DMS114 treated with DMSO at 0.1 percent for 48 hours (cell line): Measurements from ENCODE around the gene KRTAP5-9.
"Not testable (repeated sequence)": the region's sequence is repeated elsewhere in the genome, so short reads cannot be mapped to it uniquely, and the experiment has no call there.

Experiments used
- DNase-seq: peaks from one replicate; lab custom pipeline; 2025; ENCODE audit not compliant: unreplicated experiment; lab: John Stamatoyannopoulos, UW

The KRTAP5-9 gene, protein sequence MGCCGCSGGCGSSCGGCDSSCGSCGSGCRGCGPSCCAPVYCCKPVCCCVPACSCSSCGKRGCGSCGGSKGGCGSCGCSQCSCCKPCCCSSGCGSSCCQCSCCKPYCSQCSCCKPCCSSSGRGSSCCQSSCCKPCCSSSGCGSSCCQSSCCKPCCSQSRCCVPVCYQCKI

DNA sequence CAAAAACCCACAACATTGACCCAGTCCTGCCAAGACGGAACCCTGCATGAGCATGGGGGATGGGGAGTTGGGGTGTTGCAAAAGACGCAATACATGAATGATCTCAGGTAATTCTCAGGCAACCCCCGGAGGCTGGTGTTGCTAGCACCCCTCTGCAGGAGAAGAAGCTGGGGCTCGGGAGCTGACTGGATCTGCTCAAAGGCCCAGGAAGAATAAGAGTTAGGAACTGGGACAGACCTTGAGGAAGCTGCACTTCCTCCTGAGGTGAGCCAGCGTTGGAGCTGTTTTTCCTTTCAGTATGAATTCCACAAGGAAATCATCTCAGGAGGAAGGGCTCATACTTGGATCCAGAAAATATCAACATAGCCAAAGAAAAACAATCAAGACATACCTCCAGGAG is at the start of gene KRTAP5-9:
KRTAP5-9 (plus strand) TSS at position 301 of the 400 bp plus-strand sequence. CDS start 238 bp downstream, outside the sequence.
- no peak for DNase-seq

DNA sequence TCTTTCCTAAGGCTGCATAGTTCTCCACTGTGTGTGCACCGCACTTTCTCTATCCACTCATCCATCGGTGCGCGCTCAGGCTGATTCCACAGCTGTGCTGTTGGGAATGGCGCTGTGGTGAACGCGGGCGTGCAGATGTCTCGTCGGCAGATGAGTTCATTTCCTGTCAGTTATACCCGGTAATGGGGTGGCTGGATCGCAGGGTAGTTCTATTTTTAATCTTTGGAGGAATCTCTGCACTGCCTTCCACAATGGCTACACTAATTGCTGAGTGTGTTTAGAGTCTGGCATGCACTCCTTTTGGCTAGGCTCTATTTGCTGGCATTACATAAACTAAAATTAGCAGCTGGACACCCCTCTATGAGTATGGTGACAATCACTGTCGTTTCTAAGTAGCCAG is 49.1 kb upstream of the KRTAP5-9 start:
- no peak for DNase-seq

DNA sequence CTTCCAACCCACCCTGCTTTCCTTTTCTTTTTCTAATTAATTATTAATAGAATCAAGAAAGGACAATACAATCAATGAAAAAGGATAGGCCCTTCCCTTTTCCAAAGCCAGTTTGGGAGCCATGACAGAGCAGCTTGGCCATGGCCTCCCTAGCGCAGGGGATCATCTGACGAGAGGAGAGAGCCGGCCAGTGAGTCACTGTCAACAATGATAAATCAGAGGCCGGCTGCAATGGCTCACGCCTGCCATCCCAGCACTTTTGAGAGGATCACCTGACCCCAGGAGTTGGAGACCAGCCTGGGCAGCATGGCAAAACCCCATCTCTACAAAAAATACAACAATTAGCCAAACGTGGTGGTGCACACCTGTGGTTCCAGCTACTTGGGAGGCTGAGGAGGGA is 48.7 kb upstream of the KRTAP5-9 start:
- no peak for DNase-seq

DNA sequence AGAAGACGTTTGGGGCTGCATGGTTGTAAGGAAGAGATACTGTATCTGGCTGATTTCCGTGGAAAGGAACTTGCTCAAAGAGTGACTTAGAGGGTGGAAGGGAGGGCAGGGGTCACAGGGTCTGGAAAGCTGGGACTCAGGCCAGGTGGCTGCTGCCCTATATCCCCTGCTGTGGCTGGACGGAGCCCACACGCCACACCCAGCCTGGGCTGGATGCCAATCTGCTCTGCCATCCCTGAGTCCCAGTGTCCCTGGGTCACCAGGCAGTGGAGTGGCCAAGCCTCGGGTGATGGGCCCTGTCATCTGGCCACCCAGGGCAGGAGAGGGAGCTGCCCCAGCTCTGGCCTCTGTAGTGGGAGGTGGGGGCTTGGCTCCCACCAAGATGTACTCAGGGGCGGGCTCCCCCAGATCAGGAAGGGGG is 47.6 kb upstream of the KRTAP5-9 start:
- no peak for DNase-seq

DNA sequence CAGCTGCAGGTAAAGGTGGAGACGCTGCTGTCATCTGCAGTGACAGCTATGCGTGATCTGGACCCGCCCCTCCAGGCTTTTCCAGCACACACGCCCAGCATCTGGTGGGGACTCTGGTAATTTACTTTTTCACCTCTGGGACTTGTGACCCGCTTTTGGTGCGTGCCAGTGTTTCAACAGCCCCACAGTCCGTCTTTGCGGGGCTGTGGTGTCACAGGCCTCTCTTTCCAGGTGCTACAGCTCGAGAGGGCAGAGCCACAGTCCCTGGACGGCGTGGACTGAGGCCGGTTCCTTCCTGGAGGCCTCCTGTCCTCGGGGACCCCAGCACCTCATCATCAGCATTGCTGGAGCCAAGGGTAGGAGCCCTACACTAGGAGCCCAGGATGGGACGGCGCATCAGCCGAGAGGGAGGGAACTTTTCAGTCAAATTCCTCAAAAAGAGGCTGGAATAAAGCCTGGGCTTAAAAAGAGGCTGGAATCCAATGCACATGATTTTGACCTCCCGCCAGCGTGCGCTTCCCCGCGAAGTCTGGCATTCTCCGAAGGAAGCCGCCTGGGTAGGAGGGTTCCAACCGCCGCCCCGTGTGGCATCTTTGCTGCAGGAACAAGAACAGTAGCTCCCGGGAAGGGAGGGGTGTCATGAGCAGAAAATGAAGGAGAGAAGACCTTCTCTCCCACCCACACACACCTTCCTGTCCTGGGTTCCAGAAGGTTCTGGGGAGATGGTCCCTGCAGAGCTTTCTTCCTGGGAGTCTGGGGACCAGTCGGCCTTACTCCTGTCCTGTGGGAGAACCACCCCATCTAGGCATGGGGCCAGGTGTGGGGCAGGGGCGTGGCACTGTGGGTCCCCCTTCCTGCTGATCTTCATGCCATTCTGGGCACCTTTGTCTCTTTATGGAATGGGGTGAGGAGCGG is 46.9 kb upstream of the KRTAP5-9 start:
- no peak for DNase-seq

DNA sequence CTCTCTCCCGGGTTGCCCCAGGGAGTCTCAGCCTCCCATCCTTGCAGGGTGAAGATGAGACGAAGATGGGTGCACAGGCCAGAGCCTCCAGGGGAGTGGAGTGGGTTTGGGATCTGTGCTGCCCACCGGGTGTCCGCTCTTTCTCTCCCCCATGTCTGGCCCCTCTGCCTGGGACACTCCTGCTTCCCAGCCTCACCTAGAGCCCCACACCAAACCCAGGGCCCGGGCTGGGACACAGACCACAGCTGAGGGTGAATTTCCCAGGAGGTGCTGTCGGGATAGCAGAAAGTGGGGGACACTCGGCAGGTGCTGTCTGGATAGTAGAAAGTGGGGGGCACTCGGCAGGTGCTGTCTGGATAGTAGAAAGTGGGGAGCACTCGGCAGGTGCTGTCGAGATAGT is 46.2 kb upstream of the KRTAP5-9 start:
- no peak for DNase-seq

DNA sequence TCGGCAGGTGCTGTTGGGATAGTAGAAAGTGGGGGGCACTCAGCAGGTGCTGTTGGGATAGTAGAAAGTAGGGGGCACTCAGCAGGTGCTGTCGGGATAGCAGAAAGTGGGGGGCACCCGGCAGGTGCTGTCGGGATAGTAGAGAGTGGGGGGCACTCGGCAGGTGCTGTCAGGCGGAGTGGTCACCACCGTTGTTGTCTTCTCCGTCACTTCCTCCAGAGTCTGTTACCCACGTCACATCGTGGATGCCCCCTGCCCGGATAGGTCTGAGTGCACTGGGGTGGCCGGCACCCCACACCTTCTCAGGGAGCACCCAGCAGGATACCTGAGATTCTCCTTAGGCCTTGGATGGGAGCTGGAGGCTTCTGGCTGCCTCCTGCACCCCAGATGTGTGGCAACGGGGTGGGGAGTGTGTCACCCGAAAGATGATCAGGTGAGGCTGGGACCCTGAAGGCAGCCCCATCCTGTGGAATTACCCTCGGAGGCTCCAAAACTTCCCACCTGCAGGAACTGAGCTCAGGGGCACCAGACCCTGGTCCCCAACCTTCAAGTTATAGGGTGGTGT is 45.3 kb upstream of the KRTAP5-9 start:
- no peak for DNase-seq

DNA sequence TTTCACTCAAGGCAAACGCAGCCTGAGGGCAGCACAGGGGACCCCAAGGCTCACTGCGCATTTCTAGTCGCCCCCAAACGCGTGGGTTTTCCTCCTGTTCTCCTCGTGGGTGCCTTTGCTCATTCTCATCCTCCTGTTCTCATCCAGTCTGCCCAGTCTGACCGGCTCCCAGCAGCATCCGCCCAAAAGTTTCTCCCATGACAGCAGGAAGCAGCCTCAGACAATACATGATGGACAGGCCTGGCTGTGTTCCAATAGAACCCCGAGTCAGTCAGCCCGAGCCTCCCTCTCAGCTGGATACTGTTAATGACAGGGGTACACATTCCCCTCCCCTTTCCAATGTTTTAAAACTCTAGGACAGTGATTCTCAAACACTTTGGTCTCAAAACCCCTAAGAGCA is 43.7 kb upstream of the KRTAP5-9 start:
- DNase-seq, result no peak

DNA sequence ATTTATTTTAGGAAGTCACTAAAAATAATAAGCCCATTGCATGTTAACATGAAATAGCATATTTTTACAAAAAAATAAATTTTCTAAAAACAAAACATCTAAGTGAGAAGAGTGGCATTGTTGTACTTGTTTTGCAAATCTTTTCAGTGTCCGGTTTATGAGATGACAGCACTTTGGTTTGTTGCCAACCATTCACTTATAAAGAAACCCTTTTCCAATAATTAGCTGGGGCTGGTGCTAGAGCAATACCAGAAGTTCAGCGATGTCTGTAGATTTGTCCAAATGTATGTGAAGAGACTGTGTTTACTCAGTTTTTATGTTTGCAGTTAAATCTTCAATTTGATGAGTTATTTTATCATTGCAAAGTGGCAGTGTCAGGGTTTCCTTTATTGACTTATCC is 43.2 kb upstream of the KRTAP5-9 start:
- no peak for DNase-seq

DNA sequence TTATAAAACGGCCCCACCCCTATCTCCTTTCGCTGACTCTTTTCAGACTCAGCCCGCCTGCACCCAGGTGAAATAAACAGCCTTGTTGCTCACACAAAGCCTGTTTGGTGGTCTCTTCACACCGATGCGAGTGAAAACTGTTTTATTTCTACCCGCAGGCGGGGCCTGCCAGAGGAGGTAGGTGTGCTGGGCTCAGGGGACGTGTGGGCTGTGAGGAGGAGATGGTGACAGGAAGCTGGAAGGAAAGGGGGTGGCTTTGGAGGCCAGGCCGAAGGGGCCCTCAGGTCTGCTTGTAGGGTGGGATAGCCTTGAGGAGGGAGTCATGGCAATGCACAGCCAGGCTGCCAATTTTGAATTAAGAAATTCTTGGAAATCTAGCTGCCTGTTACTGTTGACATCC is 42.4 kb upstream of the KRTAP5-9 start:
- no peak for DNase-seq

DNA sequence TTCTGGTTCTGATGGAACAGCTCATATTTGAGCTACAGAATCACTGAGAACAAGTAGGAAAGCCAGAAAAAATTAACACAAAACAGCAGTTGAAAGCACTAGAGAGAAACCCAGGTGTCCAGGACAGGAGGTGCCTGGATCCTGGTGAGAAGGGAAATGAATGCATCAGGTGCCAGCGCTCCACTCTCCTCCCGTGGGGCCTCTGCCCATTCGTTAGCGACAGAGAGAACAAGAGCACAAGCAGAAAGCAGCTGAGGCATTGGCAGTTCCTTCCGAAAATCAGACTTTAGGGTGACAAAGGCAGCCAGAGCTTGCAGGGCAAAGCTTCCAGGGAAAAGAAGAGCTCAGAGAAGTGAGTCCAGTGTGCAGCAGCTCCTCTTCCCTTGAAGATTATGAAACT is 41.1 kb upstream of the KRTAP5-9 start:
- DNase-seq, result no peak

DNA sequence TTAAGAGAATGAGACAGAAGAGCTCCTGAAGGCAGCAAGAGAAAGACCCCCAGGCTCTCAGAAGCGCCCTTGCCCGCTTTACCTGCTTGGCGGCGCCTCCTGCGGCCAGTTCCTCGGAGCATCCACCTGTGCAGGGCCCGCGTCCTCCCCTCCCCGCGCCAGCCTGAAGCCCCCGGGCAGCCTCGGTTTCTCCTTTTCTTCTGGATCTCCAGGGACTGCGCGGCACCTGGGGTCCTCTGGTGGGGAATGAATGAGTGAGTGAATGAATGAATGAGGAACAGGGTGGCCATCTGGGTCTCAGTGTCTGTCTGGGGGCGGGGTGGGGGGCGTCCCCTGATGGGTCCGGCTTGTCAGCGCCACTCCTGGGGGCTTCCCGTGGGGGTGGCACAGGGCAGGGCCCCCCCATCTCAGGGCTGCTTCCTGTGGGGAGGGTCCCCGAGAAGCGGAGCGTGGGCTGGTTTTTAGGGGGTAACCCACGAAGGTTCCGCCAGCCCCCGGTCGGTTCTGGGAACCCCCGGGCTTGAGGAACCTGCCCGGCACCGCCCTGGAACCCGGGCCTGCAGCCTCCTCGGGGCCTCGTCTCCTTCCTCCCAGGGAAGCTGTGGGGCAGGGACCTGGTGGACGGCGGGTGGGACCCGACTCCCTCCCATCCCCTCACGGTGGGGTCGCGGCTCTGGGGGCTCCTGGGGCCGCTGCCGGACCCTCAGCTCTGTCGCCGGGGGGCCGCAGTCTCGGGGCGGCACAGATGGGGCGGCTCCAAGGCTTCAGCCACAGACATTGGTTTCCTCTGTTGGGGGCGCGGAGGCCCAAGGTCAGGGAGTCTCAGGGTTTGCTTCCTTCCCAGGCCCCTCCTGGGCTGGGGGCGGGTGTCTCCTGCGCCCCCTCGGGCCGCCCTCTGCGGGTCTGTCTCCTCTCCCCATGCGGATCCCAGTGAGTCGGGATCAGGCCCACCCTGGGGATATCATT is 29.4 kb upstream of the KRTAP5-9 start:
- no peak for DNase-seq

DNA sequence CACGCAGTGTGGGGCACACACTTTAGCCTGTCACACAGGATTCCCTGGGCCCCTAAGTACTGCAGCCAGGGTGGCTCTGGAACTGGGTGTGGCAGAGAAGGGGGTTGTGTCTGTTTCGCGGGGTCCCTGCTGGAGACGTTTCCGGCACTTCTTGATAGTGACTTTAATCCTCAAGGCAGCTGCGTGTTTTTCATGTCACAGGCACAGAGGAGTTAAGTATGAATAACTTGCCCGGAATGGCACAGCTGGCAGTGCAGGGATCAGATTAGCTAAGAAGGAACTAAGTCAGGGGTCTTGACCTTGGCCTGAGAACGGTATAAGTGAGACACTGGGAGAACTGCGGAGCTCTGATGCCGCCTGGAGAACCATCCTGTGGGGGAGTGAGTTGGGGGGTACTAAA is 28.7 kb upstream of the KRTAP5-9 start:
- no peak for DNase-seq

DNA sequence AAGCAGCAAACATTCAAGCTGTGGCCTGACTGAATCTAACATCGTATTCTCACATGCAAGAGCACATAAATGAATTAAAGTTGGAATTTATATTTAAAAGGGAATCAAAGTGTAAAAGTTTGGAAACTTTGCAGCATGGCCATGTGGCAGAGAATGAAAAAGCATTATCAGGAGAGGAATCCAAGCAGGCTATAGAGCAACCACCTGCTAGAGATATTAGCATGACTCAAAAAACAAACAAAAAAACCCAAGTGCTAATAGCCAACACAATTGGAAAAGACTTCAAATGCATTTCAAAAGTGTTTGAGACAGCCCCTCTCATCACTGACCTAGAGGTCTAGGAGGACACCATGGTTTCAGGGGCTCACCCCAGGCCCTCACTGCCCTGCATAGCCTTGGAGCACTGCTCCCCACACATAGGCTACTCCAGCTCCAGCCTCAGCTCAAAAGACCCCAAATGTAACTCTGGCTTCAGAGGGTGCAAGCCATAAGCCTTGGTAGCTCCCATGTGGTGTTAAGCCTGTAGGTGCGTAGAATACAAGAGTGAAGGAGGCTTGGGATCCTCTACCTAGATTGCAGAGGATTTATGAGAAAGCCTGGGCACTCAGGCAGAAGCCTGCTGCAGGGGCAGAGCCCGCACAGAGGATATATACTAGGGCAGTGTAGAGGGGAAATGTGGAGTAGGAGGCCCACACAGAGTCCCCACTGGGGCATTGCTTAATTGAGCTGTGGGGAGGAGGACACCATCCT is 22.9 kb upstream of the KRTAP5-9 start:
- no peak for DNase-seq

DNA sequence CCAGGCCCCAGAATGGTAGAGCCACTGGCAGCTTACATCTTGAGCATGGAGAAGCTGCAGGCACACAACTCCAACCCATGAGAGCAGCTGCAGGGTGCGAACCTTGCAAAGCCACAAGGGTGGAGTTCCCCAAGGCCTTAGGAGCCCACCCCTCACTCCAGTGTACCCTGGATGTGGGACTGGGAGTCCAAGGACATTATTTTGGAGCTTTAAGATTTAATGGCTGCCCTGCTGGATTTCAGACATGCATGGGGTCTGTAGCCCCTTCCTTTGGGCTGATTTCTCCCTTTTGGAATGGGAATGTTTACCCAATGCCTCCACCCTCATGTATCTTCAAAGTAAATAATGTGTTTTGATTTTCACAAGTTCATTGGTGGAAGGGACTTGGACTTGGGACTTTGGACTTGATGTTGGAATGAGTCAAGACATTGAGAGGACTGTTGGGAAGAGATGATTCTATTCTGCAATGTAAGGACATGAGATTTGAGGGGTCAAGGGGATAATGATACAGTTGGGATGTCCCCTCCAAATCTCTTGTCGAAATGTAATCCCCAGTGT is 22.2 kb upstream of the KRTAP5-9 start:
- no peak for DNase-seq

DNA sequence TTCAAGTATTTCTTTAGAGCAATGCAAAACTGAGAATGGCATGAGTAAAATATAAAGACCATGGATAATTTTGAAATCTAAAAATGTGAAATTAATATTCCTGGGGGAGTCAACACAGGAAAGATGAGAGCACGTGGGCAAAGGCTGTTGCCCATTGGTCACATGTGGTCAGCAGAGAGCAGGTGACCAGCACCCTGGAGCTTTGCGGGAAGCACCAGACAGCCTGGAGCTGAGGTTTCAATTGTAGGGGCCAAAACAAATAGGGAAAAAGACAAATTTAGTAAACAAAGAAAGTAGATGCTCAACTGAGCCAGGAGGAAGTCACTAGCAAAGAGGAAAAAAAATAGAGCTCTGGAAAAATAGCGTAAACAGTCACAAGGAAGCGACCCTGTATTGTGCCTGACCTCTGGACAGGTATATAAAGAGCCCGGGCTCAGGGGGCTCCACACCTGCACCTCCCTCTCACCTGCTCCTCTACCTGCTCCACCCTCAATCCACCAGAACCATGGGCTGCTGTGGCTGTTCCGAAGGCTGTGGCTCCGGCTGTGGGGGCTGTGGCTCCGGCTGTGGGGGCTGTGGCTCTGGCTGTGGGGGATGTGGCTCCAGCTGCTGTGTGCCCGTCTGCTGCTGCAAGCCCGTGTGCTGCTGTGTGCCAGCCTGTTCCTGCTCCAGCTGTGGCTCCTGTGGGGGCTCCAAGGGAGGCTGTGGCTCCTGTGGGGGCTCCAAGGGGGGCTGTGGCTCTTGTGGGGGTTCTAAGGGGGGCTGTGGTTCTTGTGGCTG is 21.2 kb upstream of the KRTAP5-9 start, which contains the start of gene KRTAP5-7:
KRTAP5-7 (plus strand) TSS at position 472 of the 780 bp plus-strand sequence; CDS start at position 506, 34 bp downstream.
- DNase-seq, result not testable (repeated sequence)

DNA sequence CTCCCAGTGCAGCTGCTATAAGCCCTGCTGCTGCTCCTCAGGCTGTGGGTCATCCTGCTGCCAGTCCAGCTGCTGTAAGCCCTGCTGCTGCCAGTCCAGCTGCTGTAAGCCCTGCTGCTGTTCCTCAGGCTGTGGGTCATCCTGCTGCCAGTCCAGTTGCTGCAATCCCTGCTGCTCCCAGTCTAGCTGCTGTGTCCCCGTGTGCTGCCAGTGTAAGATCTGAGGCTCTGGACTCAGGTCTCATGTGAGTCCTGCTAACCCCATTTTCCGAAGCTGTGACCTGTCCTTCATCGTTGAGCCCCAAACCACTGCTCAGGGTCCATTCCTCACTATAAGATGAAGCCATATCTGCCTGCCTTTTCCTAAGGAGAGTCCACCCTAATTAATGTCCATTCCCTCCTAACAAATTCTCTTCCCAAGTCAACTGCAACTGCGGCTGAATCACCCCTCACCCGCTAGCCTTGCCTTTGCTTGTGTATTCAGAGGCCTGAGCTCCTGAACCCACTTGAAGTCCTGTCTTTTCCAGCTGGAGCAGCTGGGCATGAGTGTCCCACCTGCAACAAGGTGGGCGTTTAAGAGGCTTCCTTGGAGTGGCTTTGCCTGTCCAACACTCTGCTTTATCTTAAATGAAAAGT is 20.5 kb upstream of the KRTAP5-9 start:
- no peak for DNase-seq

DNA sequence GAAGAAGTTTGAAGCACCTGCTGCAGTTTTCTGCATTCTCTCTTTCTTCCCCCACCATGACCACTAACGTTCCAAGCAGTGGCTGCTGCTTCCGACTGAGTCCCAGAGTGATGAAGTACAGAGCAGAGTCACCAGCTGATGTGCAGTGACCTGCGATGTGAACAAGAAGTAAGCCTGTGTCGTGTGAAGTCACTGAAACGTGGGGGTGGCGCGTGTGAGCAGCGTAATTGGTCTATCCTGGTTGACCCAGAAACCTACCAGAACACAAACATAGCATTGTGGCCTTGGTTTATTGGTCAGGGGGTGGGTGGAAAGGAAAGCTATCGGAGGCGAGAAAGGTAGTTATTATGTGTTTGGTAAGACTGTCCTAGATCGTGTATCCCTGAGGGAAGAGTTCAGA is 17.6 kb upstream of the KRTAP5-9 start:
- DNase-seq, result no peak
